GM06990 (cell line): Measurements from ENCODE around the gene SLC29A3.

ENCODE experiments used
- DNase-seq: peaks from one replicate; pipeline ENCODE4 v3.0.0-alpha.2; 2011; ENCODE audit not compliant: insufficient read length; ENCODE audit errors: extremely low read depth
- H3K27me3 ChIP-seq: replicated peaks from 2 replicates; pipeline ENCODE4 v1.6.0; 2011; ENCODE audit warnings: low read length; ENCODE audit not compliant: control insufficient read depth, insufficient read depth
- H3K36me3 ChIP-seq: 2 replicates; pipeline ENCODE4 v1.5.1; 2011; ENCODE audit warnings: low read length; ENCODE audit not compliant: control insufficient read depth, insufficient read depth
- H3K4me3 ChIP-seq: replicated peaks from 2 replicates; pipeline ENCODE4 v1.5.1; 2011; ENCODE audit warnings: low read depth, mild to moderate bottlenecking, control low read depth, low read length
- TF ChIP-seq, protein P1 (sequence below): IDR thresholded peaks from 2 replicates; pipeline ENCODE4 v1.5.1; 2011; ENCODE audit warnings: low read length, control low read depth, mild to moderate bottlenecking, inconsistent platforms; ENCODE audit not compliant: insufficient read depth, poor library complexity, severe bottlenecking

SLC29A3 gene

DNA sequence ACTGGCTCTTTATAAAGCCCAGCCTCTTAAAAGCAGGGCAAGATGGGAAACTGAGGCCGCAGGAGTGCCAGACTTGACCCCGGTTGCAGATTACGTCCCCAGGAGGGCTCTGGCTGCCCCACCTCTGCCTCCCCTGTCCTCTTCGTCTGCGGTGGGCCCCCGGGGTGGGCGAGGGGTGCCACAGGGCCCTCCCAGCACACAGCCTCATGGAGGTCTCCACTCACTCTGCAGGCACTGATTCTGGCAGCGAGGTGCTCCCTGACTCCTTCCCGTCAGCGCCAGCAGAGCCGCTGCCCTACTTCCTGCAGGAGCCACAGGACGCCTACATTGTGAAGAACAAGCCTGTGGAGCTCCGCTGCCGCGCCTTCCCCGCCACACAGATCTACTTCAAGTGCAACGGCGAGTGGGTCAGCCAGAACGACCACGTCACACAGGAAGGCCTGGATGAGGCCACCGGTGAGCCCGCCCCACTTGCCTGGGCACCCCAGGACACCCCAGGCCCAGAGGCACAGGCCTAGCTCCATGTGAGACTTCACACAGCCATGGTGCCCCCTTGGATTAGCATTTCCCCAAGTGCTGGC is 39.4 kb upstream of the SLC29A3 start:
- H3K36me3 ChIP-seq = no peaks in the 10 kb centered on the region
- DNase-seq = no peak
- TF ChIP-seq, protein P1, sequence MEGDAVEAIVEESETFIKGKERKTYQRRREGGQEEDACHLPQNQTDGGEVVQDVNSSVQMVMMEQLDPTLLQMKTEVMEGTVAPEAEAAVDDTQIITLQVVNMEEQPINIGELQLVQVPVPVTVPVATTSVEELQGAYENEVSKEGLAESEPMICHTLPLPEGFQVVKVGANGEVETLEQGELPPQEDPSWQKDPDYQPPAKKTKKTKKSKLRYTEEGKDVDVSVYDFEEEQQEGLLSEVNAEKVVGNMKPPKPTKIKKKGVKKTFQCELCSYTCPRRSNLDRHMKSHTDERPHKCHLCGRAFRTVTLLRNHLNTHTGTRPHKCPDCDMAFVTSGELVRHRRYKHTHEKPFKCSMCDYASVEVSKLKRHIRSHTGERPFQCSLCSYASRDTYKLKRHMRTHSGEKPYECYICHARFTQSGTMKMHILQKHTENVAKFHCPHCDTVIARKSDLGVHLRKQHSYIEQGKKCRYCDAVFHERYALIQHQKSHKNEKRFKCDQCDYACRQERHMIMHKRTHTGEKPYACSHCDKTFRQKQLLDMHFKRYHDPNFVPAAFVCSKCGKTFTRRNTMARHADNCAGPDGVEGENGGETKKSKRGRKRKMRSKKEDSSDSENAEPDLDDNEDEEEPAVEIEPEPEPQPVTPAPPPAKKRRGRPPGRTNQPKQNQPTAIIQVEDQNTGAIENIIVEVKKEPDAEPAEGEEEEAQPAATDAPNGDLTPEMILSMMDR = no peak
- H3K4me3 ChIP-seq = no peak overlapping the region
- H3K27me3 ChIP-seq = no peaks in the 10 kb centered on the region

DNA sequence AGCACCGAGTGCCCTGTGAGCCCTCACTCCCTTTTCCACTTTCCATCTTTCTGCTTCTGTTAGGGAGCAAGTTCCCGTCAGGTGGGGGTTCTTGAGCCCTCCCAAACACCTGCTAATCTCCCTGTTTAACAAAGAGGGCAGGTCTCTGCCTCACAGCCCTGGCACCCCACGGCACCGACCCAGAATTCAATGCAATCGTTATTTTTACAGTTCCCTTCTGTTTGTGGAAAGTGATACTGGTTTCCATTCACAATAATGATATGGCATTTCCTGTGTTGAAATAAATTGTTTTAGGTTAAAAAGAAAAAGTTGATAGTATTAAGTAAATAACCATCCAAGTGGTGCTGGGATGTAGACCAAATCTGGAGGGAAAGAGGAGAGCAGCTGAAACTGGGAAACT is 38.8 kb upstream of the SLC29A3 start:
- DNase-seq = no peak
- TF ChIP-seq, protein P1 = no peak
- Histone ChIP-seq H3K36me3 (no peaks in the 10 kb centered on the region), H3K27me3 (no peaks in the 10 kb centered on the region), H3K4me3 (no peak overlapping the region)

GRCh38 chr10:71280825-71281224 is 38.2 kb upstream of the SLC29A3 start:
- H3K4me3 ChIP-seq = no peak overlapping the region
- no peaks in the 10 kb centered on the region for H3K36me3 ChIP-seq
- no peaks in the 10 kb centered on the region for H3K27me3 ChIP-seq
- DNase-seq = no peak
- TF ChIP-seq, protein P1 = no peak

GRCh38 chr10:71281646-71282322 is 37.3 kb upstream of the SLC29A3 start:
- no peaks in the 10 kb centered on the region for H3K27me3 ChIP-seq
- DNase-seq = no peak
- no peaks in the 10 kb centered on the region for H3K36me3 ChIP-seq
- no peak overlapping the region for H3K4me3 ChIP-seq
- TF ChIP-seq, protein P1 = no peak

GRCh38 chr10:71282323-71282680 is 36.8 kb upstream of the SLC29A3 start:
- DNase-seq = no peak
- TF ChIP-seq, protein P1 = no peak

GRCh38 chr10:71283410-71283809 is 35.6 kb upstream of the SLC29A3 start:
- TF ChIP-seq, protein P1 = no peak
- Histone ChIP-seq H3K4me3 (no peak overlapping the region), H3K27me3 (no peaks in the 10 kb centered on the region; the same call in 1 of the 2 replicates), H3K36me3 (no peaks in the 10 kb centered on the region)
- no peak for DNase-seq

More at GRCh38 chr10:71282323-71282680, 36.8 kb upstream of the SLC29A3 start:
- no peaks in the 10 kb centered on the region for H3K36me3 ChIP-seq
- H3K4me3 ChIP-seq = no peak overlapping the region
- H3K27me3 ChIP-seq = no peaks in the 10 kb centered on the region
